Activated naive CD4-positive, alpha-beta T cell treated with anti-CD3 and anti-CD28 coated beads, Interleukin-2, amount 50 U/mL, for 16 hours (primary cell): Measurements from ENCODE around the gene ATP2B2.
"Not testable (repeated sequence)": the region's sequence is repeated elsewhere in the genome, so short reads cannot be mapped to it uniquely, and the experiment has no call there.

Source experiments
- DNase-seq: peaks from one replicate; pipeline ENCODE4 v3.0.0-alpha.2; 2020

Gene ATP2B2

DNA sequence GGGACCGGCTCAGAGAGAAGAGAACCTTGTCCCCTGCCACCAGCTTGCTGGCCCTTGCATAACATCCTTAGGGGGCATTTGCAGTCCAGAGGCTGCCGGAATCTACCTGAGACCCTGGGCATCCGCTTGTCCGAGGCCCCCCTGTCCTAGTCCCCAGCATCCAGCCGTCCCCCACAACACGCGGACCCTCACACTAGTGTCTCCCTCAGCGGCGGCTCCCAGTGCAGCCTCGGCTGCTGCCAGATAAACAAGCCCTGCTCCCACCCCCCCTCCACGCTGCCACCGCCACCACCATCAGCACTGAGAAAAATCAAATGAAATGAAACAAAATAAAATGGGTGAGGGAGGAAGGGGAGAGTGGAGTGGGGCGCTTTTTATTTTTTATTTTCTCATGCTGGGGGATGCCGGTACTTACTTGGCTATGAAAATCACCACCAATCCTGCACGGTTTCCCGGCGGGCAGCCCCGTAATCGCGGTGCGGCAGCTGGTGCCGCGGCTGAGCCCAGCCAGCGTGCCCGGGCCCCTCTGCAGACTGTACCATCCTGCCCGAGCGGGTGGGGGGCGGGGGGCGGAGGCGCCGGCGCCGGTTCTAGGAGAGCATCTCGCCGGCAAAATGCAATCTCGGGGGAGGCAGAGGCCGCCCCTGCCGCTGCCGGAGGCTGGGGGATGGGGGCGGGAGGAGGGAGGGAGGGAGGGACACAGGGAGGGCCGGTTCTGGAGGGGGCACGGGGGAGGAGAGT lies at the start of gene ATP2B2:
Gene ATP2B2 (minus strand): TSS at position 537 of the 741 bp plus-strand sequence. CDS start 56,043 bp downstream, outside the sequence.
- no peak for DNase-seq

DNA sequence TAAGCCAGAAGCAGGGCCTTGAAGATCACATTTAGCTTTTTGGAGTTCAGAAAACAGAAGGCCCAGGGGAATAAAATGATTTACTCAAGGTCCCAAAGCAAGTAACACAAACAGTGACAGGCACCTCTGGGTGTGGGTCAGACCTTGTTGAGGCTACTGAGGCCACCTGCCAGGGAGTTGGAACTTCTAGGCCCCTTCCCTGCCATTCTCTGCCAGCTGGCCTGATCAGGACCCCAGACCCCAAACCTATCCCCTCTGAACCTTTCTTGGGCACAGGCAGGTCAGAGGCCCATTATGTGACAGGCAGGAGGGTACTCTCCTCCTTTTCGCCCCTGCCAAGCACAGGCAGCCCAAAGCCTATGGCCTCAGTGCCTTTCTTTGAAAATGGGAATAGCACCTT lies 49.4 kb upstream of the ATP2B2 start:
- no peak for DNase-seq

- no peak for DNase-seq
Observed at GRCh38 chr3:10554236-10554611, 48.8 kb upstream of the ATP2B2 start.

- DNase-seq = no peak
Observed at GRCh38 chr3:10553591-10554235, 48.3 kb upstream of the ATP2B2 start.

DNA sequence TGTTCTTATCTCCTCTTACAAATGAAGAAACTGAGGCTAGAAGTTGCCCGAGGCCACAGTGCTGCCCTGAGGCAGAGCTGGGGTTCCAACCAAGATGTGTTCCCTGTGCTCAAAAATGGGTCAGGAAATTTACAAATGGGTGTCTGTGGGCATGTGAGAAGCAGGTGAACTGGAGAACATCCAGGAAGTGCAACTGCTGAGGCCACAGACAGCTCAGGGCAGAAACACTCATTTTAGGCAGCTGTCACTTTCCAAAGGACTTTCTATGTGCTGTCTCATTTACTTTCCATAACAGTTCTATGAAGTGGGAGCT lies 47.2 kb upstream of the ATP2B2 start:
- no peak for DNase-seq

DNA sequence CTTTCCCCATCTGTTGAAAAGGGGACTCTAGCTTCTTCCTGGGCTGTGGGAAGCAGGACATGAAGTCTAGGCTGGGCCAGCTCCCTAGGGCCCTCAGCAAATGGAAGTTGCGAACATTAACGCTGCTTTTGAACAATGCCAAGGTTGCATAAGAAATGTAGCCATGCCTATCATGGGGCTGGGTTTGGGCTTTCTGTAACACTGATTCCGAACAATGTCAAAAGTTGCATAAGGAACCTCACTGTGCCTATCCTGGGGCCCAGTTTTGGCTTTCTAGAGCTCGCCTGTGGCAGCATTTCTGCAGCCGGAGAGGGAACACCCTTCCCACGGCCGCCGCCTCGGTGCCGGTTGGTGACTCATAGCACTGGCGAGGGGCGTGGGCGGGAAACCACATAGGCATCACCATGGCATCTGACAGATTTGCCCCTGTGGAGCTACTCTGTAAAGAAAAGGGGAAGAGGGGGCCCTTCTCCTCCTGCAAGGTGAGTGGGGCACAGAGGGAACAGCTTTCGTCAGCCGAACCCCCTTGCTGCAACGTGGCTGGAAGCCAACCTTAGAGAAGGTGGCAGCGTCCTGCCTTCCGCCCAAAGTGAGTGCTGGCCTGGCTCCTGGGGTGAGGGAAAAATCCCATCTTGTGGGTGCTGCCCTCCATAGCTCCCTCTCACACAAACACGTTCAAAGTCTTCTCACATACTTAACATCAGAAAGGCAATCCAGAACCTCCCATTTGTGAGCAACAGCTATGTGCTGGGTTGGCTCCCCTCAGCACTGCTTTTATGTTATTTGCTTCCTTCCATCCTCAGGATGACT lies 46.6 kb upstream of the ATP2B2 start:
- DNase-seq = peak; percentile 83

DNA sequence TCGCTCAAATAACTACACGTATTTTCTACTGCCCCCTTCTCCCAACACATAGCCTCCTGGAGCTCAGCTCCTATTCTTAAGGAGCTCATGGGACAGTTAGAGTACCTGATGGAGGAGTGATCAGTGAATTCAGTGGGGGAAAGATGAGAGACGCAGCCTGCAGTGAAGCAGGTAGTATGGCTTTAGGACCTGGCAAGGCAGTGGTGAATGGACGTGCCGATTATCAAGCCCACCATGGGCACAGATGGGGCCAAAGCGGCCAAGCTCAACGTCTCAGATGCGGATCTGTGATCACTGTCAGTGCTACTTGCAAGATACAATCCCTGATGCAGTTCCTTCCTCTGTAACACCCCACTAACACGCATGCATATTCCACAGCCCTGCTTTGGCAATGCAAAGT lies 45.8 kb upstream of the ATP2B2 start:
- DNase-seq = no peak

DNA sequence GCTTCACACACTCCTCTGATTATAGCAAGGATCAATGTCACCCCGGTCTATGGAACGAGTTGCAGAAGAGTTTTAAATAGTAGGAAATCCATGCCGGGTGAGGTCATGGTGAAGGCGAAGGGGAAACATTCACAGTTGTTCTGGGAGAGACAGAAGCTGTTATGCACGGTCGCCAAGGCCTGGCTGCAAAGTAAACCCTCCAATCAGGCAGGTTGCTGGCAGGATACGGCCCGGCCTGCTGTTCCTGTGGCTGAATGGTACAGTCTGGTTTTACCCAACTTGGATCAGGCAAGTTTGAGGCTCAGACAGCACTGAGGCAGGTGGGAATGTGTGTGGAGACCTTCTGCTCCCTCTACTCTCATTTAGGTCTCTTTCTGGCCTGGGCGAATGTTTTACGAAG lies 45.3 kb upstream of the ATP2B2 start:
- no peak for DNase-seq

DNA sequence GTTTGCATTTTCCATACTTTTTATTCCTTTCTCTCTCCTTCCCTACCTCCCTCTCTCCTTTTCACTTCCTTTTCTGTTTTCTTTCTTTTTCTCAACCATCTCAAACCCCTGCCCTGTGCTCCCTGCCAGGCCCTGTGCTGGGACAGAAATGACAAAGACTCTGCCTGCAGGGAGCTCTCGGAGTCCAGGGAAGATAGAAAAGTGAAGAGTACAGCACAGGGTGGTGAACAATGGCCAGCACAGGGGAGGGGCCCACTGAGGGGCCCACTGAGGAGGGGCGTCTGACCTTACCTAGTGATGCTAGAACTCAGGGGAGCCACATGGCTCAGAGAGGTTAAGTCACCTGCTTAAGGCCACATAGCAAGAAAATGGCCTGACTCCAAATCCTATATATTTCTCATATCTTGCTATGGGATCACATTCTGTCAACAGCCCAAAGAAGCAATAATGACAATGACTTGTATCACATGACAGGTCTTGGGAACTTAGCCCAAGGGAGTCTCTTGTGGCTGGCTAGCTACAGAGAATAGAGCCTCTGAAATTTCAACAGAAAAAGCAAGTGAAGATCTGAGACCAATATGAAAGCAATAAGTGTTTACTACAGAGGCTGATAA lies 44.3 kb upstream of the ATP2B2 start:
- DNase-seq = no peak

- DNase-seq = peak; percentile 33
Observed at GRCh38 chr3:10548992-10549391, 43.6 kb upstream of the ATP2B2 start.

DNA sequence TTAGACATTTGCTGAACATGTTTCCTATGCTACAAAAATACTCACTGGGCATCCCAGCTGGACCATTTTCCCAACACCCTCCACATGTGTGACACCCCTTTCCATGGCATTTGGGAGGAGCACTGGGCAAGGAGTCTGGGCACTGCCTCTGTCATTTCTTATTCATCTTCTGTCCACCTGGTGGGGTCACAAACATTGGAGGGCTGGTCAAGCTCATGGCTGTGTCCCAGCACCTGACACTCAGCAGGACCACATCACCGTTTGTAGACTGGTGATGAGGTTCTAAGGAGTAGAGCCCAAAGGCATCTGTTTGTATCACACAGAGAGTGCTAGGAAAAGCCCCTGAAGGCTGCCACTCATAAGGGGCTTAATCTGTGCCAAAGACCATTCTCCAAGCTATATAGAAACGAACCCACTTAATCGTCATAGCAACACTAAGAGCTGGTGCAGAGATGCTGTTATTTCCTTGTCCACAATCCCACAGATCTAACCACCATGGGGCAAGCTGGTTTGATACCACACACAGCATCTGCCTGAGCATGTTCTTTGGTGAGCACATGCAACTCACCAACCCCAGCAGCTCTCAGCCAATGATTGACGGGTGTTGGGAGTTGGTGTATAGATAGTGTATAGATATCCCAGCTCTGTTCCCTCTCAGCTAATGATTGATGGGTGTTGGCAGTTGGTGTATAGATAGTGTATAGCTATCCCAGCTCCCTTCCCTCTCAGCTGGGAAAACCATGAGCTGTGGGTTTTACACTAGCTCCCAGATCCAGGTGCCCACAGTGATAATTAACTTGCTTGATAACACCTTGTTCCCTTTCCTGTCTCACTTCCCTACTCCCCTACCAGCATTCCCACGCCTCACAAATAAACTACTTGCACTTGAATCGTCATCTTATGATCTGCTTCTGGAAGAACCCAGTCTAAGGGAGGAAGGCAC lies 42.7 kb upstream of the ATP2B2 start:
- no peak for DNase-seq

GRCh38 chr3:10547413-10547812 lies 42.0 kb upstream of the ATP2B2 start:
- no peak for DNase-seq

- no peak for DNase-seq
Observed at GRCh38 chr3:10546820-10547263, 41.5 kb upstream of the ATP2B2 start.

DNA sequence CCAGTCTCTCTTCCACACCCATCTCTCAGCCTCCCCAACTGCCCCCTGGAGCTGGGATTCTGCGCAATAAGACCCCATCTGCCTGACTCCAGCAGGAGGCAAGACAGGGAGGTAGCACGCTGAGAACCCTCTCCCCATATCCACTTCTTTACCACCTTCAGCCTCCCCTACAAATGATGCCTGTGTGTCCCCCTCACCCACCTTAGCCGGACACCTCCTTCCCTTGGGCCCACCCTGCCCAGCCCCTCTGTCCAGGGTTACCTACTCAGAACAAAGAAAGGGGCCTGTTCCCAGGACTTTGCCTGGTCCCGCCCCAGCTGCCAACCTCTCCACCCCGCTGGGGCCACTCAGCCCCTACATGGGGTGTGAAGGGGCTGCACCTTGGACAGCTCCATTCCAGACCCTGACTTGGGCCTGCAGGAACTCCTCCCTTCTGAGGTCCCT lies 40.8 kb upstream of the ATP2B2 start:
- DNase-seq = no peak

DNA sequence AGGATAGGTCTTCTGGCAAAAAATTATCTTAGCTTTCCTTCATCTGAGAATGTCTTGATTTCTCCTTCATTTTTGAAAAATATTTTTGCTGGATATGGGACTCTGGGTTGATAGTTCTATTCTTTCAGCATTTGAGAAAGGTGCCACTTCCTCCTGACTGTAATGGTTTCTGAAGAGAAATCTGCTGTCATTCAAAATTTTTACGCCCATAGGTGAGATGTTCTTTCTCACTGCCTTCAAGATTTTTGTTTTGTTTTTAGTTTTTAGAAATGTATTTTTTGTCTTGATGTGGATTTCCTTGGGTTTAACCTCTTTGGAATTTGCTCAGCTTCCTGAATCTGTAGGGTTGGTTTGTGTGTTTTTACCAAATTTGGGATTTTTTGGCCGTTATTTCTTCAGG lies 37.1 kb upstream of the ATP2B2 start:
- DNase-seq = no peak

DNA sequence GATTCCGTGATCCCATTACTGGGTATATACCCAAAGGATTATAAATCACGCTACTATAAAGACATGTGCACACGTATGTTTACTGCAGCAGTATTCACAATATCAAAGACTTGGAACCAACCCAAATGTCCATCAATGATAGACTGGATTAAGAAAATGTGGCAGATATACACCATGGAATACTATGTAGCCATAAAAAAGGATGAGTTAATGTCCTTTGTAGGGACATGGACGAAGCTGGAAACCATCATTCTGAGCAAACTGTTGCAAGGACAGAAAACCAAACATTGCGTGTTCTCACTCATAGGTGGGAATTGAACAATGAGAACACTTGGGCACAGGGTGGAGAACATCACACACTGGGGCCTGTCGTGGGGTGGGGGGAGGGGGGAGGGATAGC lies 35.0 kb upstream of the ATP2B2 start:
- not testable (repeated sequence) for DNase-seq

GRCh38 chr3:10534066-10534465 lies 28.7 kb upstream of the ATP2B2 start:
- no peak for DNase-seq

GRCh38 chr3:10533737-10534023 lies 28.3 kb upstream of the ATP2B2 start:
- DNase-seq = no peak

DNA sequence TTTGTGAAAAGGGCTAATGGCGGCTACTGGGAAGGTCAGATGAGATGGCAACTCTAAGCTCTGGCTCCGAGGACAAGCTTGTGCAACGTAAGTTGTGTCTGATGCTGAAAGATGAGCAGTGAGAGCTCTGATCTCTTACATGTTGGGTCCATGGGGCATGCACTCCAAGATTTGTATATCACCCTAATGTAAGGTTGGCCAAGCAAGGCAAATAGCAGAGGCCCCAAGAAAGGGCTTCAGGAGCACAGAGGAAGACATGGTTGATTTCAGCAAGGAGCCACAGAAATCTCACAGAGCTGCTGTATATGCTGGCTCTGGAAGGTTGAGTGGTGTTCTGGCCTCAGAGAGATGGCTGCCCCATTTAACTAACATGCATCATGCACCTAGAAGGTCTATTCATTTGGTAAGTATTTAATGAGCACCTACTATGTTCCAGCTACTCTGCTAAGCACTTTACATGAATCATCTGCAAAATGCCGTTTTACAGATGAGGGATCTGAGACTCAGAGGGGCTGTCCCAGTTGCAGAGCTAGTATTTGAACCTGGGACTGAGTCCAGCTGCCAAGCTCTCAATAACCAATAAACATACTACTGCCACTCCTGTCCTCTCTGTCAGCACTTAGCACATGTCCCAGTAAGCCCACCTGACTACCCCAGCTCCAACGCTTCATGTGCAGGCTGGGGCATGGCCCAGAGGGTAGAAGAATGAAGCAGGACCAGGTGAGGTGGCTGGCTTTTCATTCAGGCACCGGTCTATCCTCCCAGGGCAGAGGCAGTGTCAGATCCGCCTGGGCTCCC lies 27.8 kb upstream of the ATP2B2 start:
- DNase-seq = no peak

DNA sequence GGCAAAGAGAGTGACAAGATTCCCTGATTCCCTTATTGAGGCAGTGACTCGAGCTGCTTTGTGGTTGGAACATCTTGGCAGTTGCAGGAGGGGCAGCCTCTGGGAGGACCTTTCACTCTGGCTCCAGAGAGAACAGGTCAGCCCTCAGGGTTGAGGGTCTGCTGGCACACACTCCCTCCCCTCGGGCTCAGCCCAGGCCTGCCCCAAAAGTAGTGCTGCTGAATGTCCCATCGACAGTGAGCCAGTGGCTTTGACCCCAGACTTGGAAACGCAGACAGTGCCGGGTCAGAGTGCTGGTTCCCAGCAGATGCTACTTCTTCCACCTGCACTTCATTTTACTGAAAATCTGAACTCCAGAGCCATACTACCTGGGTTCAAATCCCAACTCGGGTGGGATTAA lies 25.6 kb upstream of the ATP2B2 start:
- DNase-seq = no peak

DNA sequence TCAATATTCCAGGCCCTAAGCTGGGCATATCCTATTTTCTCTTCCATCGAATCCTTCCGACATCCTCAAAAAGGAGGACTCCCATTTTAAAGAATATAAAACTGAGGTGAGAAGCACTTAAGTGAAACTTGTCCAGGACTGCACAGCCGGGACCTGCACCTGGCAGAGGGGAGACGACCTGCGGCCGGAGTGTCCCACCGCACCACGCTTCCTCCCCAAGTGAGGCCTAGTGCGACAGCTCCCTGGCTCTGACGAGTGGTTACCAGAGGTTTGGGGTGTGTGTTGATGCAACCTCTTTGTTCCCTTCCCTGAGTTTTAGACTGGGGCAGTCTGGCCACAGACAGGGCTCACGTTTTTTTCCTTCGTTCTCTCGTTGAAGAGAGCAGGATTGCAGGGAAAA lies 24.9 kb upstream of the ATP2B2 start:
- no peak for DNase-seq

- DNase-seq = no peak
Observed at GRCh38 chr3:10529809-10530208, 24.4 kb upstream of the ATP2B2 start.
